H1 (cell line): ENCODE data around the gene CNNM2. TPM values are rescaled to one million over a fixed set of nuclear protein-coding genes. Genes with fewer than 3 reads are reported as not detected.

Experiments
- CTCF ChIA-PET: fragments of 300-600 bp; sonication (Branson Sonifier 250); formaldehyde crosslinking; loops from one replicate; lab custom pipeline; 2021; ENCODE audit not compliant: partially characterized antibody; lab: Charles Lee
- POLR2A ChIA-PET: fragments of 300-600 bp; sonication (Branson Sonifier 250); formaldehyde crosslinking; loops from one replicate; lab custom pipeline; 2021; ENCODE audit warnings: inconsistent platforms; ENCODE audit not compliant: partially characterized antibody; lab: Charles Lee
- DNase-seq, 2 experiments: peaks; one replicate each; pipeline versions ENCODE4 v3.0.0 to v3.0.0-alpha.2; 2010 to 2022; ENCODE audit warnings: low spot score in 2 of 2, low read depth in 1 of 2, mixed read lengths in 1 of 2
- FAIRE-seq: peaks from 2 replicates; lab custom pipeline; 2011; peaks lifted over from hg19 to GRCh38; lab: Jason Lieb, UNC
- H2AFZ ChIP-seq: 2 replicates; pipeline ENCODE4 v1.8.1; 2012; ENCODE audit warnings: low read length, inconsistent platforms
- H2AK5ac ChIP-seq: 2 replicates; pipeline ENCODE4 v1.6.1; 2013; ENCODE audit warnings: low read depth, low read length
- H2BK120ac ChIP-seq: replicated peaks from 2 replicates; pipeline ENCODE3; 2013; ENCODE audit warnings: low read depth, low read length, inconsistent platforms
- H2BK12ac ChIP-seq: 2 replicates; pipeline ENCODE4 v1.6.1; 2013; ENCODE audit warnings: low read depth, low read length
- H2BK15ac ChIP-seq: 2 replicates; pipeline ENCODE4 v1.6.1; 2013; ENCODE audit warnings: low read length
- H2BK20ac ChIP-seq: 2 replicates; pipeline ENCODE4 v1.6.1; 2013; ENCODE audit warnings: low read length
- H2BK5ac ChIP-seq: 2 replicates; pipeline ENCODE4 v1.6.1; 2013; ENCODE audit warnings: low read depth, low read length
- H3K14ac ChIP-seq: 2 replicates; pipeline ENCODE4 v1.6.1; 2013; ENCODE audit warnings: inconsistent platforms; ENCODE audit not compliant: insufficient read length
- H3K18ac ChIP-seq: 2 replicates; pipeline ENCODE4 v1.6.1; 2013; ENCODE audit warnings: low read length; ENCODE audit errors: extremely low read depth
- H3K23ac ChIP-seq: 2 replicates; pipeline ENCODE4 v1.6.1; 2013; ENCODE audit warnings: inconsistent platforms; ENCODE audit not compliant: insufficient read length
- H3K23me2 ChIP-seq: 2 replicates; pipeline ENCODE4 v1.6.1; 2013; ENCODE audit warnings: low read depth, low read length
- H3K27ac ChIP-seq: 2 replicates; pipeline ENCODE4 v1.6.1; 2011; ENCODE audit warnings: low read depth, low read length, inconsistent platforms
- H3K27me3 ChIP-seq, 4 experiments: replicated peaks in 1 of 4; 1 replicate in 1 of 4; 2 replicates in 3 of 4; pipeline versions ENCODE4 v1.6.1 to v1.8.1; 2011 to 2013; ENCODE audit warnings: low read length in 3 of 4, mild to moderate bottlenecking in 3 of 4, inconsistent platforms in 2 of 4, mixed read lengths in 2 of 4, moderate library complexity in 1 of 4; ENCODE audit not compliant: control insufficient read depth in 3 of 4, insufficient read depth in 3 of 4; ENCODE audit errors: extremely low read depth in 1 of 4
- H3K36me3 ChIP-seq, 4 experiments: 2 replicates each; pipeline versions ENCODE4 v1.6.1 to v1.8.1; 2011 to 2013; ENCODE audit warnings: mild to moderate bottlenecking in 4 of 4, low read length in 3 of 4, moderate library complexity in 2 of 4, control low read depth in 1 of 4, inconsistent platforms in 1 of 4; ENCODE audit not compliant: insufficient read depth in 4 of 4, control insufficient read depth in 2 of 4
- H3K4ac ChIP-seq: replicated peaks from 2 replicates; pipeline ENCODE3; 2013; ENCODE audit warnings: low read length, low read depth, mixed read lengths, inconsistent platforms; ENCODE audit not compliant: insufficient read length
- H3K4me1 ChIP-seq, 4 experiments: replicated peaks in 1 of 4; 1 replicate in 1 of 4; 2 replicates in 3 of 4; pipeline versions ENCODE4 v1.6.1 to v1.8.1; 2011 to 2013; ENCODE audit warnings: low read length in 3 of 4, inconsistent platforms in 2 of 4, mixed read lengths in 1 of 4; ENCODE audit not compliant: insufficient read depth in 4 of 4, control insufficient read depth in 3 of 4
- H3K4me2 ChIP-seq, 2 experiments: 2 replicates each; pipeline versions ENCODE4 v1.6.1 to v1.8.1; 2011 to 2013; ENCODE audit warnings: low read depth in 2 of 2, low read length in 2 of 2, control low read depth in 1 of 2, inconsistent platforms in 1 of 2, mild to moderate bottlenecking in 1 of 2; ENCODE audit not compliant: insufficient read depth in 1 of 2
- H3K4me3 ChIP-seq, 4 experiments: fragments of 200-600, 300-600 bp in 1 of 4; sonication (generic), shearing (Covaris generic), sonication (Bioruptor Twin) in 1 of 4; 2 replicates each; pipeline versions ENCODE4 v1.5.1 to v1.8.1; 2011 to 2016; ENCODE audit warnings: low read length in 4 of 4, low read depth in 3 of 4, control low read depth in 2 of 4, inconsistent platforms in 2 of 4, mild to moderate bottlenecking in 2 of 4, mixed read lengths in 1 of 4, moderate library complexity in 1 of 4; ENCODE audit not compliant: insufficient read depth in 2 of 4; ENCODE audit errors: extremely low read depth in 1 of 4
- H3K56ac ChIP-seq: replicated peaks from 2 replicates; pipeline ENCODE3; 2013; ENCODE audit warnings: low read depth, mild to moderate bottlenecking, mixed read lengths, low read length, inconsistent platforms; ENCODE audit not compliant: insufficient read length
- H3K79me1 ChIP-seq: 2 replicates; pipeline ENCODE4 v1.6.1; 2013; ENCODE audit warnings: low read depth, low read length, control low read depth
- H3K79me2 ChIP-seq, 2 experiments: 2 replicates each; pipeline versions ENCODE4 v1.6.1 to v1.8.1; 2012 to 2013; ENCODE audit warnings: low read length in 2 of 2, mild to moderate bottlenecking in 2 of 2, inconsistent platforms in 1 of 2; ENCODE audit not compliant: insufficient read depth in 2 of 2, control insufficient read depth in 1 of 2
- H3K9ac ChIP-seq, 4 experiments: replicated peaks in 1 of 4; 1 replicate in 1 of 4; 2 replicates in 3 of 4; pipeline versions ENCODE4 v1.6.1 to v1.8.1; 2011 to 2013; ENCODE audit warnings: low read depth in 3 of 4, low read length in 3 of 4, control low read depth in 2 of 4, mild to moderate bottlenecking in 2 of 4, moderate library complexity in 2 of 4, inconsistent platforms in 1 of 4; ENCODE audit errors: extremely low read depth in 1 of 4
- H3K9me3 ChIP-seq, 2 experiments: 2 replicates each; pipeline versions ENCODE4 v1.6.1 to v1.8.1; 2012 to 2013; ENCODE audit warnings: mild to moderate bottlenecking in 2 of 2, moderate library complexity in 2 of 2, control low read depth in 1 of 2, inconsistent platforms in 1 of 2, low read depth in 1 of 2, low read length in 1 of 2, mixed read lengths in 1 of 2; ENCODE audit not compliant: insufficient read depth in 2 of 2
- H4K20me1 ChIP-seq, 2 experiments: replicated peaks in 1 of 2; 2 replicates each; pipeline versions ENCODE3 to v1.8.1; 2011 to 2013; ENCODE audit warnings: inconsistent platforms in 2 of 2, low read length in 2 of 2, mild to moderate bottlenecking in 1 of 2; ENCODE audit not compliant: insufficient read depth in 2 of 2, control insufficient read depth in 1 of 2
- H4K5ac ChIP-seq: 2 replicates; pipeline ENCODE4 v1.6.1; 2013; ENCODE audit warnings: low read length, low read depth, mixed read lengths, inconsistent platforms; ENCODE audit not compliant: insufficient read length
- H4K8ac ChIP-seq: 2 replicates; pipeline ENCODE4 v1.8.0; 2013; ENCODE audit warnings: mild to moderate bottlenecking, moderate library complexity, low read length, inconsistent platforms; ENCODE audit not compliant: insufficient read depth; ENCODE audit errors: extremely low read depth
- H4K91ac ChIP-seq: replicated peaks from 2 replicates; pipeline ENCODE3; 2013; ENCODE audit warnings: low read length, mixed read lengths, inconsistent platforms; ENCODE audit not compliant: insufficient read length
- RAD21 ChIP-seq, 2 experiments: IDR thresholded peaks in 1 of 2; conservative IDR thresholded peaks in 1 of 2; 2 replicates each; pipeline ENCODE4 v1.6.1; 2011; ENCODE audit warnings: low read depth in 2 of 2, low read length in 2 of 2, improper control_type of control experiment in 1 of 2, inconsistent platforms in 1 of 2, mild to moderate bottlenecking in 1 of 2, moderate library complexity in 1 of 2
- SUZ12 ChIP-seq: fragments of 200-600 bp; sonication (generic); IDR thresholded peaks from 2 replicates; pipeline ENCODE4 v1.6.1; 2012; ENCODE audit warnings: mild to moderate bottlenecking, inconsistent platforms, low read length, moderate library complexity, mixed read lengths
- WGBS, 2 experiments: shearing (Covaris generic) in 1 of 2; methylation state at CpG; one replicate each; pipeline versions ENCODE4 v1.1.6 to v1.1.7; 2013 to 2015; ENCODE audit warnings: low lambda C conversion rate in 2 of 2, mixed read lengths in 2 of 2, inconsistent platforms in 1 of 2, low coverage in 1 of 2, missing lambda C conversion rate in 1 of 2; ENCODE audit not compliant: insufficient replicate concordance in 2 of 2, insufficient coverage in 1 of 2, insufficient read length in 1 of 2; ENCODE audit errors: extremely low coverage in 1 of 2, missing lambda C conversion rate in 1 of 2; 5-methylcytosine and 5-hydroxymethylcytosine counted together
- polyA plus RNA-seq, 7 experiments: library from polyadenylated mRNA; depleted of rRNA in 3 of 7; stranded (reverse) in 5 of 7; unstranded in 2 of 7; fragments of >200 nt in 5 of 7; fragments of 200-250 nt in 2 of 7; gene quantifications; 1 replicate in 5 of 7; 2 replicates in 1 of 7; 4 replicates in 1 of 7; pipeline versions ENCODE4 v1.2.1 to v1.2.3, GENCODE V29; 2011 to 2013; ENCODE audit warnings: missing spikeins in 2 of 7, mixed read lengths in 2 of 7
- total RNA-seq: library from RNA; stranded (reverse); fragmentation: NEBNext Ultra II Directional; extraction: Animal tissue kit (Norgen Biotek cat#: 25700); gene quantifications from 2 replicates; pipeline ENCODE4 v1.2.1, GENCODE V29; 2021
- TF ChIP-seq, protein P1 (sequence below), 3 experiments: IDR thresholded peaks; 1 replicate in 2 of 3; 2 replicates in 1 of 3; pipeline versions ENCODE4 v1.5.1 to v1.6.1; 2011; ENCODE audit warnings: low read length in 3 of 3, mild to moderate bottlenecking in 3 of 3, inconsistent platforms in 2 of 3, low read depth in 1 of 3, moderate library complexity in 1 of 3; ENCODE audit not compliant: insufficient read depth in 1 of 3; ENCODE audit errors: control extremely low read depth in 1 of 3

The CNNM2 gene
- total and polyA plus RNA-seq, 2 of the 8 experiments (the other 6 are each of a cell fraction or from before 2014, with no cell fraction given) = 7.3 to 23.6 TPM

DNA sequence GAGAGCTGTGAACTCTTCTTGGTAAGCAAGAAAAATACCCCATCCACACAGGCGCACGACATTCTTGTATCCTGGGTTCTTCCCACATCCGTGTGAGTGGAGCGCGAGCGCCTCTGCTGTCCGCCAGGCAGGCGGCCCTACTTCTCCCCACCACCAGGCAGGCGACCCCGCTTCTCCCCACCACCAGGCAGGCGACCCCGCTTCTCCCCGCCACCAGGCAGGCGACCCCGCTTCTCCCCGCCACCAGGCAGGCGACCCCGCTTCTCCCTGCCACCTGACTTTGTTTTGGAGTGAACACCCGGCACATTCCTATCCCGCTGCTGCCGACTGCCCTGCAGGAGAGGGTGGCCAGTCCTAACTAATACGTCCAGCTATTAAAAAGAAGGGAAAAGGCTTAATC, 154.2 kb downstream of the CNNM2 start:
- H2BK12ac ChIP-seq = no peak overlapping the region
- no peak overlapping the region for H3K27ac ChIP-seq
- H2BK120ac ChIP-seq = no peak overlapping the region
- ChIA-PET CTCF (interaction anchor here (0.6 to 10.3 kb wide), 8 partner anchors 9 to 392 kb away, joined by 3 to 137 read pairs (median 6); partner anchors contain the start of genes CNNM2 and CYP17A1), POLR2A (interaction anchor here (2.3 kb wide), 1 partner anchor 154 kb away, joined by 6 read pairs; the partner anchor contains the start of gene CNNM2)
- no peaks in the 10 kb centered on the region for H3K23me2 ChIP-seq
- no peak overlapping the region for H3K9ac ChIP-seq
- no peak overlapping the region for H3K14ac ChIP-seq
- H2BK5ac ChIP-seq = no peak overlapping the region
- FAIRE-seq (no peak), DNase-seq (no peak)
- H3K9me3 ChIP-seq = no peaks in the 10 kb centered on the region
- no peak overlapping the region for H3K4me3 ChIP-seq
- no peak overlapping the region for H4K8ac ChIP-seq
- H3K4me2 ChIP-seq = no peak overlapping the region
- H2BK20ac ChIP-seq = no peak overlapping the region
- H4K20me1 ChIP-seq = peaks cover 0 to 2% of the 10 kb centered on the region in 2 experiments
- no peak overlapping the region for H2AFZ ChIP-seq
- 93% methylated on average over 12 of the region's 22 CpGs; no CpG with 5 or more reads in 1 of the 2 experiments for WGBS, 2 experiments
- H3K4ac ChIP-seq = no peak overlapping the region
- H2AK5ac ChIP-seq = no peak overlapping the region
- no peak overlapping the region for H4K5ac ChIP-seq
- H3K4me1 ChIP-seq = no peaks in the 10 kb centered on the region
- H3K36me3 ChIP-seq = peaks cover 0 to 2% (median 0%) of the 10 kb centered on the region in 4 experiments; a peak in 1 of 8 replicates
- no peaks in the 10 kb centered on the region for H3K27me3 ChIP-seq
- no peak overlapping the region for H3K23ac ChIP-seq
- H3K79me1 ChIP-seq = no peaks in the 10 kb centered on the region
- no peaks in the 10 kb centered on the region for H3K79me2 ChIP-seq
- H2BK15ac ChIP-seq = no peak overlapping the region
- H3K56ac ChIP-seq = no peak overlapping the region
- TF ChIP-seq RAD21 (IDR thresholded peaks at IDR 0.05 in 1 of 2, conservative IDR thresholded peaks at IDR 0.05 in 1 of 2; ENCODE audit: low read depth in 2 of 2, low read length in 2 of 2) (0 out of 4 replicates have a peak, but pooled peaks of 1 of the 2 experiments have one; percentile 5), SUZ12 (no peak)
- TF ChIP-seq, protein P1, sequence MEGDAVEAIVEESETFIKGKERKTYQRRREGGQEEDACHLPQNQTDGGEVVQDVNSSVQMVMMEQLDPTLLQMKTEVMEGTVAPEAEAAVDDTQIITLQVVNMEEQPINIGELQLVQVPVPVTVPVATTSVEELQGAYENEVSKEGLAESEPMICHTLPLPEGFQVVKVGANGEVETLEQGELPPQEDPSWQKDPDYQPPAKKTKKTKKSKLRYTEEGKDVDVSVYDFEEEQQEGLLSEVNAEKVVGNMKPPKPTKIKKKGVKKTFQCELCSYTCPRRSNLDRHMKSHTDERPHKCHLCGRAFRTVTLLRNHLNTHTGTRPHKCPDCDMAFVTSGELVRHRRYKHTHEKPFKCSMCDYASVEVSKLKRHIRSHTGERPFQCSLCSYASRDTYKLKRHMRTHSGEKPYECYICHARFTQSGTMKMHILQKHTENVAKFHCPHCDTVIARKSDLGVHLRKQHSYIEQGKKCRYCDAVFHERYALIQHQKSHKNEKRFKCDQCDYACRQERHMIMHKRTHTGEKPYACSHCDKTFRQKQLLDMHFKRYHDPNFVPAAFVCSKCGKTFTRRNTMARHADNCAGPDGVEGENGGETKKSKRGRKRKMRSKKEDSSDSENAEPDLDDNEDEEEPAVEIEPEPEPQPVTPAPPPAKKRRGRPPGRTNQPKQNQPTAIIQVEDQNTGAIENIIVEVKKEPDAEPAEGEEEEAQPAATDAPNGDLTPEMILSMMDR (IDR thresholded peaks at IDR 0.05; ENCODE audit: control extremely low read depth in 1 of 3, insufficient read depth in 1 of 3, low read depth in 1 of 3, low read length in 3 of 3) = peak in 1 of 3 experiments; percentile 12; a peak in 1 of 4 replicates
- no peak overlapping the region for H4K91ac ChIP-seq
- H3K18ac ChIP-seq = no peak overlapping the region
